Vagina (tissue), 2 donors: Measurements from ENCODE around the gene CLCN6.

ENCODE experiments used
- CTCF ChIP-seq, 3 experiments: fragments of 450-650 bp in 2 of 3; fragments of 200-600 bp in 1 of 3; sonication (generic) in 1 of 3; IDR thresholded peaks; one replicate each; pipeline ENCODE4 v1.5.1; 2017 to 2019; ENCODE audit warnings: antibody characterized with exemption in 3 of 3, mild to moderate bottlenecking in 2 of 3, moderate library complexity in 2 of 3
- POLR2A ChIP-seq, 2 donors: fragments of 450-650 bp; IDR thresholded peaks; one replicate each; pipeline ENCODE4 v1.6.1; 2017; ENCODE audit warnings: antibody characterized with exemption in 2 of 2, mild to moderate bottlenecking in 2 of 2, moderate library complexity in 2 of 2
- POLR2AphosphoS5 ChIP-seq, 2 donors: sonication (generic); formaldehyde crosslinking; IDR thresholded peaks; one replicate each; pipeline ENCODE4 v1.9.0; 2017; ENCODE audit warnings: antibody characterized with exemption in 2 of 2, mild to moderate bottlenecking in 2 of 2, low read depth in 1 of 2; ENCODE audit not compliant: insufficient read depth in 1 of 2

- TF ChIP-seq POLR2A (IDR thresholded peaks at IDR 0.05) (no peak), CTCF (IDR thresholded peaks at IDR 0.05) (no peak), POLR2AphosphoS5 (IDR thresholded peaks at IDR 0.05; ENCODE audit: insufficient read depth in 1 of 2, low read depth in 1 of 2) (no peak)
Observed at GRCh38 chr1:11795238-11795890, 10.6 kb upstream of the CLCN6 start.
